H1 (cell line): ENCODE measurements around the gene KIF5C. TPM values are rescaled to one million over a fixed set of nuclear protein-coding genes. Genes with fewer than 3 reads are reported as not detected.

Experiments used
- CTCF ChIA-PET: fragments of 300-600 bp; sonication (Branson Sonifier 250); formaldehyde crosslinking; loops from one replicate; lab custom pipeline; 2021; ENCODE audit not compliant: partially characterized antibody; lab: Charles Lee
- POLR2A ChIA-PET: fragments of 300-600 bp; sonication (Branson Sonifier 250); formaldehyde crosslinking; loops from one replicate; lab custom pipeline; 2021; ENCODE audit warnings: inconsistent platforms; ENCODE audit not compliant: partially characterized antibody; lab: Charles Lee
- DNase-seq, 2 experiments: peaks; one replicate each; pipeline versions ENCODE4 v3.0.0 to v3.0.0-alpha.2; 2010 to 2022; ENCODE audit warnings: low spot score in 2 of 2, low read depth in 1 of 2, mixed read lengths in 1 of 2
- FAIRE-seq: peaks from 2 replicates; lab custom pipeline; 2011; peaks lifted over from hg19 to GRCh38; lab: Jason Lieb, UNC
- H2AFZ ChIP-seq: 2 replicates; pipeline ENCODE4 v1.8.1; 2012; ENCODE audit warnings: low read length, inconsistent platforms
- H2AK5ac ChIP-seq: 2 replicates; pipeline ENCODE4 v1.6.1; 2013; ENCODE audit warnings: low read depth, low read length
- H2BK120ac ChIP-seq: replicated peaks from 2 replicates; pipeline ENCODE3; 2013; ENCODE audit warnings: low read depth, low read length, inconsistent platforms
- H2BK12ac ChIP-seq: 2 replicates; pipeline ENCODE4 v1.6.1; 2013; ENCODE audit warnings: low read depth, low read length
- H2BK15ac ChIP-seq: 2 replicates; pipeline ENCODE4 v1.6.1; 2013; ENCODE audit warnings: low read length
- H2BK20ac ChIP-seq: 2 replicates; pipeline ENCODE4 v1.6.1; 2013; ENCODE audit warnings: low read length
- H2BK5ac ChIP-seq: 2 replicates; pipeline ENCODE4 v1.6.1; 2013; ENCODE audit warnings: low read depth, low read length
- H3K14ac ChIP-seq: 2 replicates; pipeline ENCODE4 v1.6.1; 2013; ENCODE audit warnings: inconsistent platforms; ENCODE audit not compliant: insufficient read length
- H3K18ac ChIP-seq: 2 replicates; pipeline ENCODE4 v1.6.1; 2013; ENCODE audit warnings: low read length; ENCODE audit errors: extremely low read depth
- H3K23ac ChIP-seq: 2 replicates; pipeline ENCODE4 v1.6.1; 2013; ENCODE audit warnings: inconsistent platforms; ENCODE audit not compliant: insufficient read length
- H3K23me2 ChIP-seq: 2 replicates; pipeline ENCODE4 v1.6.1; 2013; ENCODE audit warnings: low read depth, low read length
- H3K27ac ChIP-seq: 2 replicates; pipeline ENCODE4 v1.6.1; 2011; ENCODE audit warnings: low read depth, low read length, inconsistent platforms
- H3K27me3 ChIP-seq, 4 experiments: replicated peaks in 1 of 4; 1 replicate in 1 of 4; 2 replicates in 3 of 4; pipeline versions ENCODE4 v1.6.1 to v1.8.1; 2011 to 2013; ENCODE audit warnings: low read length in 3 of 4, mild to moderate bottlenecking in 3 of 4, inconsistent platforms in 2 of 4, mixed read lengths in 2 of 4, moderate library complexity in 1 of 4; ENCODE audit not compliant: control insufficient read depth in 3 of 4, insufficient read depth in 3 of 4; ENCODE audit errors: extremely low read depth in 1 of 4
- H3K36me3 ChIP-seq, 4 experiments: 2 replicates each; pipeline versions ENCODE4 v1.6.1 to v1.8.1; 2011 to 2013; ENCODE audit warnings: mild to moderate bottlenecking in 4 of 4, low read length in 3 of 4, moderate library complexity in 2 of 4, control low read depth in 1 of 4, inconsistent platforms in 1 of 4; ENCODE audit not compliant: insufficient read depth in 4 of 4, control insufficient read depth in 2 of 4
- H3K4ac ChIP-seq: replicated peaks from 2 replicates; pipeline ENCODE3; 2013; ENCODE audit warnings: low read length, low read depth, mixed read lengths, inconsistent platforms; ENCODE audit not compliant: insufficient read length
- H3K4me1 ChIP-seq, 4 experiments: replicated peaks in 1 of 4; 1 replicate in 1 of 4; 2 replicates in 3 of 4; pipeline versions ENCODE4 v1.6.1 to v1.8.1; 2011 to 2013; ENCODE audit warnings: low read length in 3 of 4, inconsistent platforms in 2 of 4, mixed read lengths in 1 of 4; ENCODE audit not compliant: insufficient read depth in 4 of 4, control insufficient read depth in 3 of 4
- H3K4me2 ChIP-seq, 2 experiments: 2 replicates each; pipeline versions ENCODE4 v1.6.1 to v1.8.1; 2011 to 2013; ENCODE audit warnings: low read depth in 2 of 2, low read length in 2 of 2, control low read depth in 1 of 2, inconsistent platforms in 1 of 2, mild to moderate bottlenecking in 1 of 2; ENCODE audit not compliant: insufficient read depth in 1 of 2
- H3K4me3 ChIP-seq, 4 experiments: fragments of 200-600, 300-600 bp in 1 of 4; sonication (generic), shearing (Covaris generic), sonication (Bioruptor Twin) in 1 of 4; 2 replicates each; pipeline versions ENCODE4 v1.5.1 to v1.8.1; 2011 to 2016; ENCODE audit warnings: low read length in 4 of 4, low read depth in 3 of 4, control low read depth in 2 of 4, inconsistent platforms in 2 of 4, mild to moderate bottlenecking in 2 of 4, mixed read lengths in 1 of 4, moderate library complexity in 1 of 4; ENCODE audit not compliant: insufficient read depth in 2 of 4; ENCODE audit errors: extremely low read depth in 1 of 4
- H3K56ac ChIP-seq: replicated peaks from 2 replicates; pipeline ENCODE3; 2013; ENCODE audit warnings: low read depth, mild to moderate bottlenecking, mixed read lengths, low read length, inconsistent platforms; ENCODE audit not compliant: insufficient read length
- H3K79me1 ChIP-seq: 2 replicates; pipeline ENCODE4 v1.6.1; 2013; ENCODE audit warnings: low read depth, low read length, control low read depth
- H3K79me2 ChIP-seq, 2 experiments: 2 replicates each; pipeline versions ENCODE4 v1.6.1 to v1.8.1; 2012 to 2013; ENCODE audit warnings: low read length in 2 of 2, mild to moderate bottlenecking in 2 of 2, inconsistent platforms in 1 of 2; ENCODE audit not compliant: insufficient read depth in 2 of 2, control insufficient read depth in 1 of 2
- H3K9ac ChIP-seq, 4 experiments: replicated peaks in 1 of 4; 1 replicate in 1 of 4; 2 replicates in 3 of 4; pipeline versions ENCODE4 v1.6.1 to v1.8.1; 2011 to 2013; ENCODE audit warnings: low read depth in 3 of 4, low read length in 3 of 4, control low read depth in 2 of 4, mild to moderate bottlenecking in 2 of 4, moderate library complexity in 2 of 4, inconsistent platforms in 1 of 4; ENCODE audit errors: extremely low read depth in 1 of 4
- H3K9me3 ChIP-seq, 2 experiments: 2 replicates each; pipeline versions ENCODE4 v1.6.1 to v1.8.1; 2012 to 2013; ENCODE audit warnings: mild to moderate bottlenecking in 2 of 2, moderate library complexity in 2 of 2, control low read depth in 1 of 2, inconsistent platforms in 1 of 2, low read depth in 1 of 2, low read length in 1 of 2, mixed read lengths in 1 of 2; ENCODE audit not compliant: insufficient read depth in 2 of 2
- H4K20me1 ChIP-seq, 2 experiments: replicated peaks in 1 of 2; 2 replicates each; pipeline versions ENCODE3 to v1.8.1; 2011 to 2013; ENCODE audit warnings: inconsistent platforms in 2 of 2, low read length in 2 of 2, mild to moderate bottlenecking in 1 of 2; ENCODE audit not compliant: insufficient read depth in 2 of 2, control insufficient read depth in 1 of 2
- H4K5ac ChIP-seq: 2 replicates; pipeline ENCODE4 v1.6.1; 2013; ENCODE audit warnings: low read length, low read depth, mixed read lengths, inconsistent platforms; ENCODE audit not compliant: insufficient read length
- H4K8ac ChIP-seq: 2 replicates; pipeline ENCODE4 v1.8.0; 2013; ENCODE audit warnings: mild to moderate bottlenecking, moderate library complexity, low read length, inconsistent platforms; ENCODE audit not compliant: insufficient read depth; ENCODE audit errors: extremely low read depth
- H4K91ac ChIP-seq: replicated peaks from 2 replicates; pipeline ENCODE3; 2013; ENCODE audit warnings: low read length, mixed read lengths, inconsistent platforms; ENCODE audit not compliant: insufficient read length
- ATF3 ChIP-seq: IDR thresholded peaks from 2 replicates; pipeline ENCODE4 v1.6.1; 2011; ENCODE audit warnings: low read depth, mild to moderate bottlenecking, low read length; ENCODE audit not compliant: insufficient read depth
- BCL11A ChIP-seq, 2 experiments: IDR thresholded peaks; one replicate each; pipeline ENCODE4 v1.6.1; 2011; ENCODE audit warnings: low read depth in 2 of 2, low read length in 2 of 2, mild to moderate bottlenecking in 2 of 2
- CBX5 ChIP-seq: fragments of 300-800, 300-1000 bp; sonication (generic); IDR thresholded peaks from 2 replicates; pipeline ENCODE4 v1.7.1; 2016; ENCODE audit warnings: antibody characterized with exemption, low read length, low read depth
- CHD2 ChIP-seq: IDR thresholded peaks from 2 replicates; pipeline ENCODE4 v1.6.1; 2012; ENCODE audit warnings: low read length, improper control_type of control experiment
- CREB1 ChIP-seq: IDR thresholded peaks from 2 replicates; pipeline ENCODE4 v1.6.1; 2012; ENCODE audit warnings: inconsistent platforms
- FOSL1 ChIP-seq: IDR thresholded peaks from 2 replicates; pipeline ENCODE4 v1.6.1; 2011; ENCODE audit warnings: mild to moderate bottlenecking, low read depth, low read length, moderate library complexity; ENCODE audit not compliant: insufficient read depth
- GABPA ChIP-seq: IDR thresholded peaks from 2 replicates; pipeline ENCODE4 v1.6.1; 2011; ENCODE audit warnings: mild to moderate bottlenecking, low read length, moderate library complexity, borderline replicate concordance; ENCODE audit not compliant: insufficient read depth
- GTF2F1 ChIP-seq: IDR thresholded peaks from 2 replicates; pipeline ENCODE4 v1.6.1; 2012; ENCODE audit warnings: low read depth, low read length, improper control_type of control experiment, borderline replicate concordance
- SIN3A ChIP-seq, 2 experiments: IDR thresholded peaks in 1 of 2; conservative IDR thresholded peaks in 1 of 2; 2 replicates each; pipeline ENCODE4 v1.6.1; 2011 to 2012; ENCODE audit warnings: low read length in 2 of 2, improper control_type of control experiment in 1 of 2, low read depth in 1 of 2, mild to moderate bottlenecking in 1 of 2
- SP4 ChIP-seq: IDR thresholded peaks from 2 replicates; pipeline ENCODE4 v1.6.1; 2012; ENCODE audit warnings: low read length, inconsistent platforms
- TAF7 ChIP-seq: optimal IDR thresholded peaks from 2 replicates; pipeline ENCODE3; 2011; ENCODE audit warnings: low read depth, mild to moderate bottlenecking, inconsistent platforms, low read length, moderate library complexity, borderline replicate concordance
- ZNF274 ChIP-seq: IDR thresholded peaks from 2 replicates; pipeline ENCODE4 v1.7.0; 2012; ENCODE audit warnings: low read length, borderline replicate concordance; ENCODE audit errors: extremely low read depth
- WGBS, 2 experiments: shearing (Covaris generic) in 1 of 2; methylation state at CpG; one replicate each; pipeline versions ENCODE4 v1.1.6 to v1.1.7; 2013 to 2015; ENCODE audit warnings: low lambda C conversion rate in 2 of 2, mixed read lengths in 2 of 2, inconsistent platforms in 1 of 2, low coverage in 1 of 2, missing lambda C conversion rate in 1 of 2; ENCODE audit not compliant: insufficient replicate concordance in 2 of 2, insufficient coverage in 1 of 2, insufficient read length in 1 of 2; ENCODE audit errors: extremely low coverage in 1 of 2, missing lambda C conversion rate in 1 of 2; 5-methylcytosine and 5-hydroxymethylcytosine counted together
- polyA plus RNA-seq, 7 experiments: library from polyadenylated mRNA; depleted of rRNA in 3 of 7; stranded (reverse) in 5 of 7; unstranded in 2 of 7; fragments of >200 nt in 5 of 7; fragments of 200-250 nt in 2 of 7; gene quantifications; 1 replicate in 5 of 7; 2 replicates in 1 of 7; 4 replicates in 1 of 7; pipeline versions ENCODE4 v1.2.1 to v1.2.3, GENCODE V29; 2011 to 2013; ENCODE audit warnings: missing spikeins in 2 of 7, mixed read lengths in 2 of 7
- total RNA-seq: library from RNA; stranded (reverse); fragmentation: NEBNext Ultra II Directional; extraction: Animal tissue kit (Norgen Biotek cat#: 25700); gene quantifications from 2 replicates; pipeline ENCODE4 v1.2.1, GENCODE V29; 2021
- TF ChIP-seq, protein P1 (sequence below): IDR thresholded peaks from 2 replicates; pipeline ENCODE4 v1.6.1; 2012; ENCODE audit warnings: inconsistent platforms

The KIF5C gene
- total and polyA plus RNA-seq, 2 of the 8 experiments (the other 6 are each of a cell fraction or from before 2014, with no cell fraction given): 16.3 to 66.4 TPM

- H2BK120ac ChIP-seq: no peak overlapping the region
- no peak overlapping the region for H3K23ac ChIP-seq
- H2AK5ac ChIP-seq: no peak overlapping the region
- H4K5ac ChIP-seq: no peak overlapping the region
- H3K18ac ChIP-seq: no peak overlapping the region
- ChIA-PET CTCF (interaction anchor here (0.6 to 1.2 kb wide), 2 partner anchors 40 to 316 kb away, joined by 4 read pairs; no protein-coding TSS in a partner anchor), POLR2A (interaction anchor here (1.4 kb wide), 1 partner anchor 16 kb away, joined by 3 read pairs; no protein-coding TSS in a partner anchor)
- no peak overlapping the region for H3K14ac ChIP-seq
- H3K4me3 ChIP-seq: no peak overlapping the region
- no peak overlapping the region for H4K8ac ChIP-seq
- no peak overlapping the region for H3K56ac ChIP-seq
- no peak overlapping the region for H3K9ac ChIP-seq
- no peak overlapping the region for H2BK20ac ChIP-seq
- no peak for FAIRE-seq
- WGBS, 2 experiments: 92% methylated on average over 1 of the region's 1 CpG; no CpG with 5 or more reads in 1 of the 2 experiments
- H3K23me2 ChIP-seq: no peaks in the 10 kb centered on the region
- H2BK15ac ChIP-seq: no peak overlapping the region
- no peaks in the 10 kb centered on the region for H3K27me3 ChIP-seq
- H2BK12ac ChIP-seq: no peak overlapping the region
- peaks cover 0 to 3% (median 0%) of the 10 kb centered on the region in 4 experiments; a peak in 2 of 8 replicates for H3K36me3 ChIP-seq
- H2AFZ ChIP-seq: no peak overlapping the region
- no peak overlapping the region for H3K4ac ChIP-seq
- no peak overlapping the region for H2BK5ac ChIP-seq
- no peak overlapping the region for H3K4me2 ChIP-seq
- peaks cover 4 to 5% of the 10 kb centered on the region in 2 experiments; a peak in 3 of 4 replicates for H3K9me3 ChIP-seq
- H4K20me1 ChIP-seq: no peaks in the 10 kb centered on the region
- no peak overlapping the region for H3K27ac ChIP-seq
- peaks cover 3% of the 10 kb centered on the region; the same call in 1 of the 2 replicates for H3K79me1 ChIP-seq
- no peak overlapping the region for H4K91ac ChIP-seq
- DNase-seq: no peak
- H3K79me2 ChIP-seq: peaks cover 3 to 42% of the 10 kb centered on the region in 2 experiments; a peak in 2 of 4 replicates
- H3K4me1 ChIP-seq: peaks cover 0 to 5% (median 0%) of the 10 kb centered on the region in 4 experiments; a peak in 3 of 7 replicates
- TF ChIP-seq FOSL1 (no peak), BCL11A (IDR thresholded peaks at IDR 0.05; ENCODE audit: low read depth in 2 of 2, low read length in 2 of 2) (no peak), CHD2 (no peak), ZNF274 (no peak), GABPA (no peak), SIN3A (conservative IDR thresholded peaks at IDR 0.05 in 1 of 2, IDR thresholded peaks at IDR 0.05 in 1 of 2; ENCODE audit: low read depth in 1 of 2, low read length in 2 of 2) (no peak), SP4 (no peak), GTF2F1 (no peak), ATF3 (no peak), CREB1 (no peak), CBX5 (no peak), TAF7 (no peak)
- TF ChIP-seq, protein P1, sequence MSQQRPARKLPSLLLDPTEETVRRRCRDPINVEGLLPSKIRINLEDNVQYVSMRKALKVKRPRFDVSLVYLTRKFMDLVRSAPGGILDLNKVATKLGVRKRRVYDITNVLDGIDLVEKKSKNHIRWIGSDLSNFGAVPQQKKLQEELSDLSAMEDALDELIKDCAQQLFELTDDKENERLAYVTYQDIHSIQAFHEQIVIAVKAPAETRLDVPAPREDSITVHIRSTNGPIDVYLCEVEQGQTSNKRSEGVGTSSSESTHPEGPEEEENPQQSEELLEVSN: no peak
Measured at GRCh38 chr2:148920559-148920958, 45.5 kb downstream of the KIF5C start.
